HG03521 (cell line): ENCODE measurements around the gene SIAH2.
A peak's percentile ranks its signal among the peaks of the same experiment; 100 is the strongest.

Experiments used
- ATAC-seq: cut with Tn5 transposase; IDR thresholded peaks from one replicate; pipeline ENCODE4 v1.9.1; 2021; ENCODE audit warnings: mild to moderate bottlenecking, moderate library complexity; ENCODE audit not compliant: unreplicated experiment

Gene SIAH2

DNA sequence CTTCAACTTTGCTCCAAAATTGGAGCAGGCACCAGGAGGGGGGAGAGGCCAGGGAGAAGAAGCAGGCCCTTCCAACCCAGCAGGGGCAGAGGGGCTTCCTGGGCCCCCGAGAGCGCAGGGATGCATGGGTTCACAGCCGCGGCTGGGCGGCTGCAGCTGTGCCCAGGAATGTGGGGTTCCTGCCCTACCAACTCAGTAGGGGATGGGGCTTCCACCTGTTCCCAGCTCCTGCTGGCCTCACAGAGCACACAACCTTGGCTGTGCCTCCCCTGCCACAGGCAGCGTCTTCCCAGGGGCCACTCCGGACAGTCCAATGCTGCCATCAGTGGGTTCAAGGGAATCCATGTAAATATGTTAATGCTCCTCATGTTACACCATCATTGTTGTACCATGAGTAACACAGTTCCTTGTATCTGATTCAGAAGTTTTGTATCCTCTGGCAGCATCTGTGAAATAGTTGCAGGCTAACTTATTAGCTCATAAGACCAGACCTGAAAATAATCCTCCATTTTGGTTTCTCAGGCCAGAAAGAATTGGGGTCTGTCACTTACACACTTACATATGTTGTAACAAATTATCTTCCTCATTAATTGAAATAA lies 12.1 kb upstream of the SIAH2 start:
- ATAC-seq: no peak

DNA sequence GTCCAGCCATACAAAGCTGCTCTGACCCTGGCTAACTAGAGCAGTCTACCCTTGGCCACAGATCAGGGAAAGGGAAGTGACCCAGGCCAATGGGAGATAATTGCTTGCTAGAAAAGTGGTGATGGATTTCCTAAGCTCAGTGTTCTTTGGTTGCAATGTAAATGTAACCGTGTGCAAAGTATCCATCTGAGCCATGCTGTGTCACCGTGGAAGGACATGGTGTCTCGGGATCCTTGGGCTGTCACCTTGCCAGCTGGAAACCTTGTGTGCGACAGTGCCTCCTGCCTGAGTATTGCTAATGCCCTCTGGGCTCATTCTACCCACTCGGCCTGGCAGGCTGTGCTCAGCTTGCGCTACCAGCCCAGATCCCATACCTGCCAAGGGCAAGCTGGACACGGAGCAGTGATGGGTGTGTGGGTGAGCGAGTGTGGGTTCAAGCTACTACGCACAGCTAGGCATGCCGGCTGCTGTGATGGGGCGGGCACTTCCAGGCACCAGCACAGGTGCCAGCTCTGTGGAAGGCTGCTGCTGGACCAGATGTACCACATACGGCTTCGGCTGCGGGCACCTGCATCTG lies 10.7 kb upstream of the SIAH2 start:
- no peak for ATAC-seq

DNA sequence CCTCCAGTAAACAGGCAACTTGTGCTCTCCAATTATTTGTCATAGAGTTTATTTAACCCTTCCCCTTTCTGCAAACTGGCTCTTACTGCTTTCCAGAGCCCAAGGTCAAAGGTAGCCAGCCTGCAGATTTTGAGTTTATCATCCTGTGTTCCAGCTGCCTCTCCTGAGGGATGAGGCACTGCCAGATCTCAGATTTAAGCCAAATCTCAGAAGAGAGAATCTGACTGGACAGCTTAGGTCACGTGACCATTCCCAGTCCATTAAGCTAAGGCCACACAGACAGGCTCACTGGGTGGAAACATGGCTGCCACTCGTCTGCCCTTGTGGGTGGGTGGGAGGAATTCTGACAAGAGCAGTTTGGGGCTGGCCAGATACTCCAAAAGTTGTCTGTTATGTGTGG lies 8.6 kb upstream of the SIAH2 start:
- ATAC-seq: no peak

DNA sequence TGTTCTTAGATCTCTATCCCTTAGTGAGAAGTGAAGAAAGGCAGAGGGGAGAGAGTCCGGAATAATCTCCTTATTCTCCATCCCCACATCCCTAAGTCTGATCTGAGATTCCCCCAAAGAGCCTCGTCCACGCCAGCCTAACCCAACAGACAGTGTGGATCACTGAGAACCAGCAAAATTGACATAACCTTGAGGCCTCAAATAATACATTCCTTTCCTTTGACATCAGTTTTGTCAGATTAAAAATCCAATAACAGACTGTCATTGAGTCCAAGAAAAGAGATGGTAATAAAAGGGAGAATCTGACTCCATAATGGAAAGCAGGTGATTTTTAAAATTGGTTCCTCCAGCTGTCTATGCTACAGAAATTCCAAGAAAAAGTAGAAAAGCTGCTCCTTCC lies 7.7 kb upstream of the SIAH2 start:
- no peak for ATAC-seq

- no peak for ATAC-seq
Observed at GRCh38 chr3:150766742-150767141, 3.8 kb upstream of the SIAH2 start.

DNA sequence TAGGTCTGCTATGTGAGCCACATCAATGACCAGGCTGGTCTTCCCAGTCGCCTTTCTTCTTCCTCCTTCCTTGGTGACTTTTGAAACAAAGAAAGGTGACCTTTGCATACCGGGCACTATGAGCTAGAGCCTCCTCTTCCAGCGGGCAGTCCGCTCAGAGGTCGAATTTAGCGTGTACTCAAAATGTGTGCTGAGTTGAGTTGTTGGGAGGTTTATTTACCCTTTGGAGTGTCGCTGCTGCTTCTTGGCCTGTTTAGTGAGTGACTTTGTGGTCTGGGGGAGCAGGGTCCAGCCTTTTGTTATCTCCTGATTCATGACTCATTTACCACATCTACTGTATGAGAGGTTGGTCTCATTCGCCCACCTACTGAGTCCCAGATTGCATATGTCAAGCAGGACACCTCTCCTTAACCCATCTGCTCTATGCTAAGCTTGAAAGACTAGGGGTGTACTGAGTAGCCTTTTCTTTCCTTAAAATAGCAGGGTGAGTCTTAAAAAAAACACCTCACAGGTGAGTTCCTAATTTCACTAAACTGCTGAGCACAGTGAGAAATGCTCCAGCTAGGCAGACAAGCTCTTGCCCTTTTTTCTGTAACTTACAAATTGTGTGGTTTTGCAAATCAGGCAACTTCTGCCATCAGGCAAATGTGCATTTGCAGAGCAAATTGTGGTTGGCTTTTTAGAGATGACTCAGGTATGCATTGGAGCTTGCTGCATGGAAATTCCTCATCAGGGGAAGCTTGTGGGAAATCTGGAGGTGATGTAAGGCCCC lies 3.2 kb upstream of the SIAH2 start:
- no peak for ATAC-seq

DNA sequence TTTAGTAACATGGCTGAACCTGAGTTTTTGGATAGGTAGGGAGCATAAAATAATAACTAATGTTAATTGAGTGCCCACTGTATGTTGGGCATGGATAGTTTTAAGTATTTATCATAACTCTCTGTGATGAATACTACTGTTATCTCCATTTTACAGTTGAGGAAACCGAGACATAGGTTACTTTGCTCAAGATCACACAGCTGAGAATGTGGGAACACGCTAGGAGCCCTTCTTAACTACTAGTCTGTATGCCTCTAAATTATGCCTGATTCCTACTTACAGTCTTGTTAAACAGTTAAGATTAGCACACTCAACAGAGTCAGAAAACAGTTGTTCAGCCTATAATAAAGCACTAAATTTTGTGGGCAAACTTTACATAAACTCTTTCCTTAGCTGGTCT lies 2.0 kb upstream of the SIAH2 start:
- ATAC-seq: no peak

- ATAC-seq: no peak
Observed at GRCh38 chr3:150764566-150764965, 1.6 kb upstream of the SIAH2 start.

- peak; percentile 7 for ATAC-seq
Observed at GRCh38 chr3:150763841-150764483, 993 bp upstream of the SIAH2 start.

- no peak for ATAC-seq
Observed at GRCh38 chr3:150762662-150763121, 277 bp downstream of the SIAH2 start.

- ATAC-seq: no peak
Observed at GRCh38 chr3:150761831-150762661, 923 bp downstream of the SIAH2 start.

DNA sequence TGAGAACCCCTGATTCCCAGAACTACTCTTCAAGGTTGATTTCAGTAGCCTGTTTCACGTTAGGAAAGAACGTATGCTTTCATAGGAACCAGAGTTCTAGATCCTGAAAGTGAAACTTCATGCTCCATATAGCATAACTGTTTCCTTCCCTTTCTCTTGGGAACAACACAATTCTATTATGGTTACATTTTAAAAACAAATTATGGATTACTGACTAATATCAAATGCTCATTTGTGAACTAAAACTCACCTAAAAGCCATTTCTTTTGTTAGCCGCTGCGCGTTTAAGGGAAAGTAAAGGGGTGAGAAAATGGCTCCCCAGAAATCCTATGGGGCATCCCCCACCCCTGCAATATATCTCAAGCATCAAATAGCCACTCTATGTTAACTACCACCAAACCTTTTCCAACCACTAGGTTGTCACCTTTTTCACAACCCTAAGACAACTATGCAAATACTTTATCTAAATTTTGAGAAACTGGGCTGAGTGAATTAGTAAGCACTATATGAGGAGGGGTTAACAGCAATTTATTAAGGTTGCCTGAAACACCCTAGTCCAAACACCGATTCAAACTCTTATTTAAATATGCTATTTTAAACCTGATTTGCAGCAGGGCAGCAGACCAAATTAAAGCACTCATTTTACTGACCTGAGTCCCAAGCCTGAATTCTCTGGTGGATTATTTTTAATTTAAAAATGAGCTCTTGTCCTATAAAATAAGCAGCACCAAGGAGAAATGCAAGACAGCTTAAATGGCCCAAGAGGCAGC lies 2.4 kb downstream of the SIAH2 start:
- peak; percentile 17 for ATAC-seq

GRCh38 chr3:150759947-150760346 lies 3.0 kb downstream of the SIAH2 start:
- ATAC-seq: no peak

- ATAC-seq: no peak
Observed at GRCh38 chr3:150759319-150759718, 3.6 kb downstream of the SIAH2 start.

- ATAC-seq: no peak
Observed at GRCh38 chr3:150757768-150758167, 5.2 kb downstream of the SIAH2 start.

DNA sequence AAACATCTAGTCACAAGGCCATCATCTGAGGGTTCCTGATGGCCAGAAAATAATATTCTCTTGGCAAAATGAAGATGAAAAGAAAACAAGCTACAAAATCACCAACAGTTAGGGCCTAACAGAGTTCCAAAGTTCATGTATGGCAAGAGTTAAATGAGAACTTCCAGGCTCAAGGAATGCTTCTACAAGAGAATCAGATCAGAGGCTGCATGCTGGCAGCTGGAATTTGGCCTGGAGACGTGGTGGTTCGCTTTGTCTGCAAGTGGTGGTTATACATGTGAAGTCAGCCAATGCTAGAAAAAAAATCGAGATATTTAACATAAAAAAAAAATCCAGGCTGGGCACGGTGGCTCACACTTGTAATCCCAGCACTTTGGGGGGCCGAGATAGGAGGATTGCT lies 5.6 kb downstream of the SIAH2 start:
- ATAC-seq: no peak

DNA sequence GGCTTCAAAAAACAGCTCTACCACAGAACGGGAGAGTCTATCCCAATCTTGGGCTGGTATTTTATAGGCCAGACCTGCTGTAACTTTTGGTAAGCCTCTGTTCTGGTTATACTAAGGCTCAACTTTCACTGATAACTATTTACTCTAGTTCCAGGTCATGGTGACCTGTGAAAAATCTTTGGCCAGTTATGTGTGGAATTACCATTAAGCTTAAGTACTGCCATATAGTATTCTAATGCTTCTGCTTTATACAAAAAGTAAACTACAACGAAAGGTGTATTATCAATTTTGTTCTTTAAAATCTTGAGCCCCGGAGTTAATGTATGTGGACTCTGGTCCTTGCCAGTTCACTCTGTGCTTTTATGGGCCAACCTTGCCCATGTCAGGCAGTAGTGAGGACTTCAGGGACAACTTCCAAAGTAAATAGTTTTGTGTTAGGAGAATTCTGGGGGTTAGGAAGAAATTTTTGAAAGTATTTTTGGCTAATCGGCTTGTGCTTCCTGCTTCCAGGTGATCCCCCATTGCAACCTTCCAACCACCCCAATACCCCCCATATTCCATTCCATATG lies 6.4 kb downstream of the SIAH2 start:
- ATAC-seq: no peak

DNA sequence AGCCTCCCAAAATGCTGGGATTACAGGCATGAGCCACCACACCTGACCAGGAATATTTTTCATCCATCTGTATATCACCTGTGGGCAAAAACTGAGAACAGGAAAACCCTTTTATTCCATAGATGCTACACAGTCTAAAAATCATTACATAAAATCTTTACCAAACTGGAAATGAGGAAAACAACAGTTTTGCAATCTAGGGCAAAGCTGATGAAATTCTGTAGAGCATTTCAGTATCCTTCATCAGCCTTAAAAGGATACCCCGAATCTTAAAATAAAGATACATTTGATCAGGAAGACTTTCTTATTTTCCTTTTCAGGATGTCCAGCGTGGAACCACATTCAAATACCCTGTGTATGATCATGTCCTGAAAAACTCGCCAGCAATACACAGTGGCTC lies 7.1 kb downstream of the SIAH2 start:
- ATAC-seq: no peak

DNA sequence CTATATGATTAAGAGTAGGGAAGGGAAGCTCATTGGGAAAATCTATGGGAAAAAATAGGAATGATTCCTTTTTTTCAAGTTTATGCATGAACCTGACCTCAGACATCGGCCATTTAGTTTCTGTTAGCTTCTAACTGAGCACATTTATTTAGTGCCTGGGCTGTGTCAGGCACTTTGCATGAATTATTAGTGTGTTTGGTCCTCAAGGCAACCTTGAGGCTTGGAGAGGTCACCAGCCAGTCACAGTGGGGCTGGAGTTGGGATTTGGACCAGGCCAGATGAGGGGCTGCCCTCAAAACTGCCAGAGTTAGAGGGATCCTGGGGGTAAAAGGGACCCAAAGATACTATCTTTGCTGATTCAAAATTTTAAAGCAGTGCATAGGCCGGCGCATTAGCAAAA lies 8.1 kb downstream of the SIAH2 start:
- ATAC-seq: no peak

DNA sequence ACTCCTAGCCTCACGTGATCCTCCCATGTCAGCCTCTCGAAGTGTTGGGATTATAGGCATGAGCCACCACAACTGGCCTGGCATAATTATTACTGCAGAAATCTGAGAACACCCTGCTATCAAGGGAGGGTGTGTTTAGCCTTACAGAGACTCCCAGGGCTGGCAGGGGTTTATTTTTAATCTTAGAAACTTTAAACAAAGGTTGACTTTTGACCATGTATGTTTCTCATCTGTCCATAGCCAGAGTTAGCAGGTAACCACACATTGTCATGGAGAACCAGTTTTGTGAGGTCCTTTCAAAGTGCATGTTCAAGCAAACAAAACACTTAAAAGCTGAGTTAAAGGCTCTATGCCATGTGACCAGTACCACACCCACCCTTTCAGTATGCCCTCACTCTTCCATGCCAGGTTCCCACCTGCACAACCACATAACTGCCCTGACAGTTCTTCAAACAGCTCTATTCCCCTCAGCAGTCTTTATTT lies 11.1 kb downstream of the SIAH2 start:
- ATAC-seq: no peak
